ENCODE results near the gene SIGLEC10. TPM values are rescaled to one million over a fixed set of nuclear protein-coding genes. Genes with fewer than 3 reads are reported as not detected.
A peak's percentile ranks its signal among the peaks of the same experiment; 100 is the strongest.
"Not testable (repeated sequence)": the region's sequence is repeated elsewhere in the genome, so short reads cannot be mapped to it uniquely, and the experiment has no call there.

SIGLEC10 gene, protein sequence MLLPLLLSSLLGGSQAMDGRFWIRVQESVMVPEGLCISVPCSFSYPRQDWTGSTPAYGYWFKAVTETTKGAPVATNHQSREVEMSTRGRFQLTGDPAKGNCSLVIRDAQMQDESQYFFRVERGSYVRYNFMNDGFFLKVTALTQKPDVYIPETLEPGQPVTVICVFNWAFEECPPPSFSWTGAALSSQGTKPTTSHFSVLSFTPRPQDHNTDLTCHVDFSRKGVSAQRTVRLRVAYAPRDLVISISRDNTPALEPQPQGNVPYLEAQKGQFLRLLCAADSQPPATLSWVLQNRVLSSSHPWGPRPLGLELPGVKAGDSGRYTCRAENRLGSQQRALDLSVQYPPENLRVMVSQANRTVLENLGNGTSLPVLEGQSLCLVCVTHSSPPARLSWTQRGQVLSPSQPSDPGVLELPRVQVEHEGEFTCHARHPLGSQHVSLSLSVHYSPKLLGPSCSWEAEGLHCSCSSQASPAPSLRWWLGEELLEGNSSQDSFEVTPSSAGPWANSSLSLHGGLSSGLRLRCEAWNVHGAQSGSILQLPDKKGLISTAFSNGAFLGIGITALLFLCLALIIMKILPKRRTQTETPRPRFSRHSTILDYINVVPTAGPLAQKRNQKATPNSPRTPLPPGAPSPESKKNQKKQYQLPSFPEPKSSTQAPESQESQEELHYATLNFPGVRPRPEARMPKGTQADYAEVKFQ
- total RNA-seq = 1 to 10 TPM in 3 of 4 donors, under 1 TPM in 1; 0.62 to 6.5 (median 2.7) TPM
- polyA plus RNA-seq = 0.77 TPM
- long read RNA-seq, donor 1, partial matches to known transcripts = 1 of 7 reads
- long read RNA-seq, donor 1, other reads (novel, unspliced or antisense) = 0 of 7 reads
- long read RNA-seq, donor 2, partial matches to known transcripts = 0 of 1 reads
- long read RNA-seq, donor 2, other reads (novel, unspliced or antisense) = 0 of 1 reads
- long read RNA-seq, donor 3, partial matches to known transcripts = 4 of 8 reads
- long read RNA-seq, donor 3, other reads (novel, unspliced or antisense) = 2 of 8 reads
- long read RNA-seq, donor 4 = 0 reads

DNA sequence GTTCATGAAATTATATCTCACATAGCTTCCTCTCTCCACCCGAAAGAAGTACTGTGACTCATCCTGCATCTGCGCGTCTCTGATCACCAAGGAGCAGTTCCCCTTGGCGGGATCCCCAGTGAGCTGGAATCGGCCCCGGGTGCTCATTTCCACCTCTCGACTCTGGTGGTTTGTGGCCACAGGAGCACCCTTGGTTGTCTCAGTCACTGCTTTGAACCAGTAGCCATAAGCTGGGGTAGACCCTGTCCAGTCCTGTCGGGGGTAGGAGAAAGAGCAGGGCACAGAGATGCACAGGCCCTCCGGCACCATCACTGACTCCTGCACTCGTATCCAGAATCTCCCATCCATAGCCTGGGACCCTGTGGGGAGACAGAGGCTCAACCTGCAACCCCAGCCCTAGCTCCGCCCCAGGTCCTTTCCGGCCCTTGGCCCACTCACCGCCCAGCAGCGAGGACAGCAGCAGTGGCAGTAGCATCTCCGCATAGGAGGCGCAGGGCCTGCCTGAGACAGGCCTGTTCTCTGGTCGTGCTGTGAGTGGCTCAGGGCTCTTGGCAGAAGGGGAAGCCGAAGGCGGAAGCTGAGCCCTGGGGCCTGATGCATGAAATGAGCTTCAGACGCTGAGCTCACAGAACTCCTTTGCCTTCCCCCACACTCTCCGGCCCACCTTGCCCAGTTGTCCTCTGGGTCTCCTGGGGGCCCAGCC lies at the start of gene SIGLEC10:
TSS of gene SIGLEC10 (minus strand) at position 536 of the 703 bp plus-strand sequence. CDS start at position 475, 61 bp downstream.
- DNase-seq = peak; percentile 45 to 80 (median 72)
- H3K9me3 ChIP-seq (ENCODE audit: control insufficient read depth, low read length) = no peaks in the 10 kb centered on the region
- 52% methylated on average over 21 of the region's 21 CpGs for WGBS
- no peak within 1 kb of the TSS for H3K4me3 ChIP-seq (ENCODE audit: low read length)
- no peaks in the 10 kb centered on the region for H3K4me1 ChIP-seq (ENCODE audit: control insufficient read depth, insufficient read depth, low read length)
- intact Hi-C loops (cut with DNase I) = no loop called here
- no peak within 1 kb of the TSS for H3K27ac ChIP-seq (ENCODE audit: low read length)
- peak; percentile 39 to 59 for ATAC-seq
- no peaks in the 10 kb centered on the region for H3K27me3 ChIP-seq (ENCODE audit: control insufficient read depth, insufficient read depth)

DNA sequence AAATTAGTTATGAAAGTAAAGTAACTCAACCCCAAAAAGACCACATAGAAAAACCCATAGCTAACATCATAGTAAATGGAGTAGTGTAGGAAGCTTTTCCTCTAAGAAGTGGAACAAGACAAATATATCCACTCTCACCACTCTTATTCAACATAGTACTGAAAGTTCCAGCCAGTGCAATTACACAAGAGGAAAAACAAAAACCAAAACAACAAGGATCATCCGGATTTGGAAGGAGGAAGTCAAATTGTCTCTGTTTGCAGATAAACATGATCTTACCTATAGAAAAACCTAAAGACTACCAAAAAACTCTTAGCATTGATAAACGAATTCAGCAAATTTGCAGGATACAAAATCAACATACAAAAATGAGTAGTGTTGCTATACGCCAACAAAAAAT lies 49.3 kb upstream of the SIGLEC10 start:
- Histone ChIP-seq H3K4me3 (ENCODE audit: low read length) (no peak overlapping the region), H3K27me3 (ENCODE audit: control insufficient read depth, insufficient read depth) (no peaks in the 10 kb centered on the region), H3K27ac (ENCODE audit: low read length) (no peak overlapping the region), H3K9me3 (ENCODE audit: control insufficient read depth, low read length) (no peaks in the 10 kb centered on the region), H3K4me1 (ENCODE audit: control insufficient read depth, insufficient read depth, low read length) (no peaks in the 10 kb centered on the region)
- no peak for DNase-seq
- WGBS = 52% methylated on average over 3 of the region's 3 CpGs
- no peak for ATAC-seq
- intact Hi-C loops (cut with DNase I) = no loop called here

DNA sequence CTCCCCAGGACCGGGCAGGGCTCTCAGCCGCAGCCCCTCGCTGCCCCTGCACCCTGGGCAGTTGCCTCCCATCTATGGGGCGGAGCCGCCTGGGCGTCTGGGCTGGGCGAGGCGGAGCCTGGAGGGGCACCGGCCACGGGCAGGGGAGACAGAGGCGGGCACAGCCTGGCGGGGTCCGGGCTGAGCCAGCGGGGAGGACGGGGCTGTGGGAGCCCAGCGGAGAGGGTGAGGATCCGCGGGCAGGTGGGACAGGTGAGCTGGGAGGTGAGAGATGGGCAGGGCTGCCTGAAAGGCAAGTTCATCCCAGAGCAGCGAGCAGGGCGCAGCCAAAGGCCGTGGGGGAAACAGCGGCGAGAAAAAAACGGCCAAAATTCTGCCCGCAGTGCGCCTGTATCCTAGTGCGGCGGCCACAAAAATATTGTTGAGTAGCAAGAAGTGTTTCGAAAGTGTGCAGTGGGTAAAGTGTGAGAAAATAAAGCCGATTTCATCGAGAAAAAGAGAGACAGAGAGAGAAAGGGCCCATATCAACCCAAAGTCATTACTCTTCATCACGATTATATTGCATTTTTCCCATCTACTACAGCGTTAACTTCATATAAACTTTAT lies 46.6 kb upstream of the SIGLEC10 start:
- ATAC-seq = peak; percentile 19 to 44
- DNase-seq; H3K27me3 ChIP-seq (ENCODE audit: control insufficient read depth, insufficient read depth); intact Hi-C loops (cut with DNase I); H3K9me3 ChIP-seq (ENCODE audit: control insufficient read depth, low read length); H3K4me3 ChIP-seq (ENCODE audit: low read length); H3K27ac ChIP-seq (ENCODE audit: low read length); H3K4me1 ChIP-seq (ENCODE audit: control insufficient read depth, insufficient read depth, low read length): not testable (repeated sequence)
- WGBS = 34% methylated on average over 14 of the region's 33 CpGs

DNA sequence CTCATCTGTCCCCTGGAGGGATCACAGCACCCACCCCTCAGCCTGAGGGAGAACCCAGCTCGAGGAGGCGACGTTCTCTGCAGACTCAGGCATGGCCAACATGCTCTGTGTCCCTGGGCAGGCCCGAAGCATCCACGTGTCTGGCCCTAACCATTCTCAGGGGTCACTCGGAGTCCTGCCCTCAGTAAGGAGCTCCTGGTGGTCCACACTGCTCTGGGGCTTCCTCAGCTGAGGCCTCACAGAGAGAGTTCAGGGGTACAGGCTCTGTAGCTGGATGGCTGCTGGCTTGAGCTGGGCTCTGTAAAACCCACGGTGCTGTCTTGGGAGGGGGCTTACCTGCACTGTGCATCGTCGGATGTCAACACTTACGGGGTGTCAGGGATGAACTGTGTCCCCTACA lies 45.2 kb upstream of the SIGLEC10 start:
- Histone ChIP-seq H3K27ac (ENCODE audit: low read length) (no peak overlapping the region), H3K27me3 (ENCODE audit: control insufficient read depth, insufficient read depth) (no peaks in the 10 kb centered on the region), H3K4me3 (ENCODE audit: low read length) (no peak overlapping the region), H3K4me1 (ENCODE audit: control insufficient read depth, insufficient read depth, low read length) (peaks cover 4% of the 10 kb centered on the region), H3K9me3 (ENCODE audit: control insufficient read depth, low read length) (no peaks in the 10 kb centered on the region)
- no peak for DNase-seq
- ATAC-seq = no peak
- intact Hi-C loops (cut with DNase I) = no loop called here
- WGBS = 76% methylated on average over 10 of the region's 10 CpGs

DNA sequence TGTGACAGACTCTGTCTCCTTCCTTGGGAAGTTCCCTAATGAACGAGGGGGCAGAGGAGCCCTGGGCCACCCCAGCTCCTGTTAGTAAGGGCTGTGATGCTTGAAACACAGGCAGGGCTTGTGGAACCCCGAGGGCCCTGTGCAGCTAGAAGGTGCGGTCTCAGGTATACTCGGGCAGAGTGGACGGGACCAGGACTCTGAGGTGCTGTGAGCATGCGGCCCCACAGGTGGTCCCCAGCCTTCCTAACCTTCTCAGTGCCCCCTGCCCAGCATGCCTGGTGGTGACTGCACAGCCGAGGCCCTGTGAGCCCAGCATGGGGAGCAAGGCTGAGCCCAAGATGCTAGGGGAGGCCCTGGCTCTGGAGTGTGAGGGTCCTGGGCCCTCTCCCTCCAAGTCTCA lies 44.8 kb upstream of the SIGLEC10 start:
- intact Hi-C loops (cut with DNase I) = no loop called here
- Histone ChIP-seq H3K9me3 (ENCODE audit: control insufficient read depth, low read length) (no peaks in the 10 kb centered on the region), H3K27ac (ENCODE audit: low read length) (no peak overlapping the region), H3K27me3 (ENCODE audit: control insufficient read depth, insufficient read depth) (no peaks in the 10 kb centered on the region), H3K4me3 (ENCODE audit: low read length) (no peak overlapping the region), H3K4me1 (ENCODE audit: control insufficient read depth, insufficient read depth, low read length) (peaks cover 4% of the 10 kb centered on the region)
- peak in 1 of 2 donors; percentile 22 for ATAC-seq
- WGBS = 77% methylated on average over 7 of the region's 7 CpGs
- DNase-seq = no peak

DNA sequence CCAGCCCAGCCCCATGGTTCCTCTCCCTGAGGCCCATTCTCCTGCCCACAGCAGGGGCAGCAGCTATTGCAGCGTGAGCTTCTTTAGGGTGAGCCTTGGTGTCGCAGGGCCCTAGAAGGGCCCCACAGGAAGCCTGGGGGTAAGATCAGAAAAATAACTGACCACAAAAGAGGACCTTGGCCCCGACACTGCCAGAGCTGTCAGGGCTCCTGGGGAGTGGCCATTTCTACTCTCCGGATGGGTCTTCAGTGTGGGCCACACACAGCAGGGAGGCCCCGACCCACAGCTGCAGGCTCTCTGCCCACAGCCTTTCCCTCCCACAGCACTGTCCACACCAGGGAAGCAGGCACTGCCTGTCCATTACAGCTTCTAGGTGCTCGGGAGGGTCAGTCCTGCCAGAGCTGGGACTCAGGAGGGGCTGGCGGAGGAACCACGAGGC lies 44.3 kb upstream of the SIGLEC10 start:
- no peaks in the 10 kb centered on the region for H3K27me3 ChIP-seq (ENCODE audit: control insufficient read depth, insufficient read depth)
- intact Hi-C loops (cut with DNase I) = no loop called here
- no peak overlapping the region for H3K27ac ChIP-seq (ENCODE audit: low read length)
- no peaks in the 10 kb centered on the region for H3K9me3 ChIP-seq (ENCODE audit: control insufficient read depth, low read length)
- no peak for DNase-seq
- WGBS = 65% methylated on average over 8 of the region's 8 CpGs
- H3K4me1 ChIP-seq (ENCODE audit: control insufficient read depth, insufficient read depth, low read length) = peaks cover 4% of the 10 kb centered on the region
- ATAC-seq = peak; percentile 26 to 38
- H3K4me3 ChIP-seq (ENCODE audit: low read length) = no peak overlapping the region

DNA sequence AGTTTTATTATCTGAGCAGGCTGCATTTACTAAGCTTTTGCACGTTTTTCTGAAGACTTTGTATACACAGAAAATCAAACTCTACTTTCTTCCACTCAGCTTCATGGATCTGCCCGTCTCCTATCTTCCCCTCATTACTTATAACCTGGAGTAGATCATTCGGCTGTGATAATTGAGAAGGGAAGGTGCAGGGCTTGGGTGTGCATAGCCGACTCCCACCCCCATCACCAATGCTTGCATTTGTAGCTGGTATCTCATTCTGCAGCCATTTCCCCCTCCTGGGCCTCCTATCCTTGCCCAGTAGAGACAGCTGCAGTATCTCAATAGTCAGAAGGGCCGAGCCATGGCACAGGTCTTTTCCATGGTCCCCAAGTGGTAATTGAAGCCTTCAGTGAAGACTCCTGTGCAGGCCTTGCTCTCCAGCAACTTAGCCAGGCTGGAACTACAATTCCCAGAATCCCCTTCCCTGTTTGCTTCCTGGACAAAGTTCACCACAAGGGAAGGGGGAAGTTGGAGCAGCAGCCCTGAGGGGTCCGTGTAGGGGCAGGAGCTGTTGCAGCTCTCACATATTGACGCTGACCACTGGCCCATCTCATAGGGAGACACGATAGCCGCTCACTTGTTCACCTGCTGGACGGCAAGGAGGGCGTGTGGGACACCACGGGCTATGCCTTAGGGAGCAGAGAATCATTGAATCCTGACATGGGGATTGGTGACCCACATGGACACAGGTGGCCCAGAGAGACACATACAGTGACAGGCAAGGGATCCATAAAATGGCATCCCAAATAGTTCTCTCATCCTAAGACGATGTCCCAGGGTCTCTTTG lies 42.9 kb upstream of the SIGLEC10 start:
- H3K27ac ChIP-seq (ENCODE audit: low read length) = no peak overlapping the region
- intact Hi-C loops (cut with DNase I) = no loop called here
- H3K9me3 ChIP-seq (ENCODE audit: control insufficient read depth, low read length) = no peaks in the 10 kb centered on the region
- WGBS = 61% methylated on average over 13 of the region's 13 CpGs
- peaks cover 4% of the 10 kb centered on the region for H3K4me1 ChIP-seq (ENCODE audit: control insufficient read depth, insufficient read depth, low read length)
- H3K27me3 ChIP-seq (ENCODE audit: control insufficient read depth, insufficient read depth) = no peaks in the 10 kb centered on the region
- ATAC-seq = no peak
- no peak overlapping the region for H3K4me3 ChIP-seq (ENCODE audit: low read length)
- DNase-seq = no peak

DNA sequence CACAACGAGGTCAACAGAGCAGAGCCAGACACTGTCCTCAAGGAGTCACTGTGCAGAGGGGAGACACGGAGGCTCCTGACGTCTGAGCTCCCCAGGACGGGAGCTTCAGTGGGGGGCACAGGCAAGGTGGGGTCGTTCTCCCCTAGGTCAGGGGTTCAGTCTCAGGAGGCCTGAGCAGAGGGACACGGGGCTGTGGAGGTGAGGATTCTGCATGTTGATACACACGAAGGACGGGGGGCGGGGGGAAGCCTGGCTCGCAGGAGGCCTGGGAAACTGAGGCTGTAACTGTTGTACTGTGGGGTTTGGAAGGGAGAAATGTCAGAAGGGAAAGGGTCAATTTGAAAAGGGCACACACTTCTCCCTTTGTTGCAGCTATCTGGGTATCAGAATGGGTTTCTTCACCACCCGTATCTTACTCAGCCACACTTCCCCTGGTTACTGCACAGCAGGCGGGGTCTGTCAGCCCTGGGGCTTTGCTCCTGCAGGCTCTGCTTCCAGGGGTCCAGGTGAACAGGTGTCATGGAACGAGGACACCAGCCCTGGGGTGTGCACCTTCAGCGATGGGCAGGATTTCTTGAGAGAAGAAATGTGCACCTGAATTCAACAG lies 41.6 kb upstream of the SIGLEC10 start:
- no peak for ATAC-seq
- DNase-seq = no peak
- peaks cover 4% of the 10 kb centered on the region for H3K4me1 ChIP-seq (ENCODE audit: control insufficient read depth, insufficient read depth, low read length)
- no peaks in the 10 kb centered on the region for H3K27me3 ChIP-seq (ENCODE audit: control insufficient read depth, insufficient read depth)
- intact Hi-C loops (cut with DNase I) = no loop called here
- H3K9me3 ChIP-seq (ENCODE audit: control insufficient read depth, low read length) = no peaks in the 10 kb centered on the region
- 75% methylated on average over 14 of the region's 14 CpGs for WGBS
- H3K4me3 ChIP-seq (ENCODE audit: low read length) = no peak overlapping the region
- no peak overlapping the region for H3K27ac ChIP-seq (ENCODE audit: low read length)

DNA sequence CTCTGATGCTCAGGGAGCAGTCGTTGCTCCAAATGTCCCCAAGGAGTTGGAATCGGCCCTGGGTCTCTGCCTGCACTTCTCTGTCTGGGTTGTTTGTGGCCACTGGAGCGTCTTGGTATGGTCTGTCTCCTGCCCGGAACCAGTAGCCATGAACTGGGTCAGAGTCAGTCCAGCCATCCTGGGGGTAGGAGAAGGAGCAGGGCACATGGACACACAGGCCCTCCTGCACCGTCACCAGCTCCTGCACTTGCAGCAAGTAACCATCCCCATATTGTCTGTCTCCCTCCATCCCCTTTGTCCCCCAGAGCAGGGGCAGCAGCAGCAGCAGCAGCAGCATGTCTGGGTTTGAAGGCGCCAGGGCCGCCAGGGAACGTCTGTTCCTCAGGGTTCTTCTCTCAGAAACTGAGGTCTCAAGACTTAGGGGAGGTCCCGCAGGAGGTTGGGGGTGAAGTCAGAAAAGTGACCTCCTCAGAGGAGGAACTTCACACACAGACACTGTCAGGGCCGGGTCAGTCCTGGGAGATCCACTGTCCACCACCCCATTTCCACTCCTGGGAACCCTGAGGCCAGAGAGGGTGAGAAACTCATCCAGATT lies 40.7 kb upstream of the SIGLEC10 start, which contains the start of gene SIGLEC8:
TSS of gene SIGLEC8 (minus strand) at position 404 of the 595 bp plus-strand sequence. CDS start at position 337, 67 bp downstream.
- H3K4me1 ChIP-seq (ENCODE audit: control insufficient read depth, insufficient read depth, low read length) = peaks cover 4% of the 10 kb centered on the region
- 63% methylated on average over 10 of the region's 10 CpGs for WGBS
- H3K9me3 ChIP-seq (ENCODE audit: control insufficient read depth, low read length) = no peaks in the 10 kb centered on the region
- ATAC-seq (no peak), DNase-seq (no peak)
- H3K4me3 ChIP-seq (ENCODE audit: low read length) = no peak within 1 kb of the TSS
- H3K27ac ChIP-seq (ENCODE audit: low read length) = no peak within 1 kb of the TSS
- intact Hi-C loops (cut with DNase I) = no loop called here
- no peaks in the 10 kb centered on the region for H3K27me3 ChIP-seq (ENCODE audit: control insufficient read depth, insufficient read depth)

Measured in right cardiac atrium (tissue), 5 donors.